Limb (tissue), 2 donors: ENCODE results near the gene CTDP1.

Source experiments
- DNase-seq, 2 donors: peaks; one replicate each; pipeline ENCODE4 v3.0.0-alpha.2; 2016; ENCODE audit errors: extremely low spot score in 2 of 2

The CTDP1 gene

GRCh38 chr18:79794846-79795245, 115.2 kb downstream of the CTDP1 start:
- DNase-seq, result no peak

DNA sequence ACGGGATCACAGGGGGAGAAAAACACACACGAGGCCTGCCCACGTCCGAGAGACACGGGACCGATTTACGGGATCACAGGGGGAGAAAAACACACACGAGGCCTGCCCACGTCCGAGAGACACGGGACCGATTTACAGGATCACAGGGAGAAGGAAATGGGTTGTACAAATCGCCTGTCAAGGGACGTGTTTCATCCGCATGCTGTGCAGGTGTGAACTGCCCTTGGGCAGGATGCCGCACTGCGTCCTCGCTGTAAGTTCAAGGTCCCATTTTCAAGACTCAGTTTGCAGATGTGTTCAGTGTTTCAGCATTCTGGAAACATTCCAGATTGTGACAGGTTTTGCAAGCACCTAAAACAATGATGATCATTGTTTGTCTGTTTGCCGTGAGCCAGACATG, 115.8 kb downstream of the CTDP1 start:
- no peak for DNase-seq

DNA sequence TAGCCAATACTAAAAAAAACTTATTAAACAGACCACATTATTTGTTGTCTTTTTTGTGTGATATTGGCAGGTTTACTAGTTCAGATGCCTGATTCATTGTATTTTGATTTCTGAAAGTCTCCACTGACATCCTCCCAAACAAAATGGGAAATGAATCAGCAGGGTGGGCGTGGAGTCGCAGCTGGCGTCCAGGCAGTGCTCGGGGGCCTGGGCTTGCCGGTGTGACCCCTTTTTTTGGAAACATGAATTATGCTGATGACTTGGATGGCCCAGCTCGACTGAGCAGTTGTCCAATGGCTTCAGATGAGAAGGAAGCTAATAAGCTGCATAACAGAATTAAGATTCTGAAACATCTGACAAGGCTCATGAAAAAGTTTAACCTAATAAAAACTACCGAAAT, 116.4 kb downstream of the CTDP1 start:
- no peak for DNase-seq

DNA sequence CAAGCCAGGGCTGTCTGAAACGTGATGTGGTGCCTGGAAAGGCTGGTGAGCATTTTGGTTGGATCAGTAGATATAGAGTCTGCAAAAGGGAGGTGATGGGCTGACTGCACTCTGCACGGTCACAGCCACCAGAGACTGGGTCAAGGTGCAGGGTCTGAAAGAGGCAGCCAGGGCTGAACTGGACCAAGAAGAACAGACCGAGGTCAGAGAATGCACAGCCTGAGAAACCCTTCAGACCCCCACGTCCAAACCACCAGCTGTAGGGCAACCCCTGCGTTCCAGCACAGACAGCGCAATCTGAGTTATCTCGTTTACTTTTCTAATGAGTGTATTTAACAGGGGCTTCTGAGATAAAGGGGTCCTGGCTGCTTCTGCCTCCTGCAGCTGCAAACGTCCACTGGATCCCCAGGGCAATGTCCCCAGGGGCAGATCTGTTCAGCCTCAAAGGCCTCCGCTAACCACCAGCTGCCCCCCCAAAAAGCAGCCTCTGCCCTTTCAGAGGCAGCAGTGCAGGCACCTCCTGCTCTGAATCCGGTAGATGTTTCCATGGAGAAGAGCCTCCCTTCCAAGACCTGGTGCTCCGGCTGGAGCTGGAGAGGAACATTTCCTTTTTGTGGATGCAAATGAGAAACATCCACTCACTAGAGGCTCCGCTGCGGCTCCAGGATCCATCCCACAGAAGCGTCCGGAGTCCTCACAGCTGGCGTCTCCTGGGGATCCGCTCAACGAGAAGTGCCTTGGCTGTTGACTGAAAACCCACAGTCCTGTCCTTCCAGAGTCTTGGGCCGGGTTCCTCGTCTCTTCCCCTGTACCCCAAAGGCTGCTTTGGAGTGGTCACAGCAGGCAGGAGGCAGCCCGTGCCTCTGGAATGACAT, 117.2 kb downstream of the CTDP1 start:
- peak in 1 of 2 donors; percentile 67 for DNase-seq

- peak; percentile 56 to 76 for DNase-seq
Measured at GRCh38 chr18:79797518-79798345, 118.1 kb downstream of the CTDP1 start, which contains the start of gene KCNG2. TSS of gene KCNG2 (plus strand) at chr18:79797938. CDS start at chr18:79863668, 65,730 bp downstream.

- no peak for DNase-seq
Measured at GRCh38 chr18:79798346-79798998, 118.9 kb downstream of the CTDP1 start.

- peak in 1 of 2 donors; percentile 35 for DNase-seq
Measured at GRCh38 chr18:79798999-79799370, 119.4 kb downstream of the CTDP1 start.

GRCh38 chr18:79799619-79800370, 120.2 kb downstream of the CTDP1 start:
- DNase-seq, result peak in 1 of 2 donors; percentile 27

- peak in 1 of 2 donors; percentile 27 for DNase-seq
Measured at GRCh38 chr18:79800371-79801180, 121.0 kb downstream of the CTDP1 start.

DNA sequence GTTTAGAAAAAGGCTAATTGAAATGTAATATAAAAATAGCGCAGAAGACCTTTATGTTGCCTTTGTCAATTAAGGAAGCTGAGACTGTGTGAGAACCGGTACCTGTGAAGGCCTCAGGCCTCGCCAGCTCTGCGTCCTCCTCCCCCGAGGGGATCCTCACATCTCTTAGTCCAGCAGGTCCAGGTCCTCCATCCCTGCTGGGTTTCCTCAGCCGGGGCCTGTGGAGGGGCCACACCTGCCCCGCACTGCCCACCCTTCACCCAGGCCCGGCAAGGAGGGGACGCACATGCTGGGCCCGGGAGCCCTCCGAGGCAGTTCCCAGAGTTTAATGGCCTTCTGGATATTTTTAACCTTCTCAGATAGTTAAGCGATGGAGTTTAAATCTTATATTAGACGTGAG, 121.6 kb downstream of the CTDP1 start:
- DNase-seq, result peak in 1 of 2 donors; percentile 19

DNA sequence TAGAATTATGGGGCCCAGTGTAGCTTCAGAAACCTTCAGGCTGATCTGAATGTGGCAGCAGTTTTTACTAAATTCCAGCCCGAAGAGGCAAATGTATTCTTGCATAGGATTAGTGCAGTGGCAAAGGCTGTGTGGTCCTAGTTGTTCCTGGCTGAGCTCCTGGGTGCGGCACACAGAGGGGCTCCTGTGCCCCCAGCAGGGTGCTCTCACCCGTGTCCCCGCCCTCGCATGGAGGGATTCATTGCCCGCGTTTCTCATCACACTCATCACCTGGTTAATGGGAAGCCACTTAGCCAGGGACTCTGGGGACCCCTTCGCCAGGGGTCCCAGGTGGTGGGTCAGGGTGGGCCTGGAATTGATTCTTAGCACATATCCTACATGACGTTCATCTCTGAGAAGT, 122.0 kb downstream of the CTDP1 start:
- peak in 1 of 2 donors; percentile 23 for DNase-seq

- DNase-seq, result peak in 1 of 2 donors; percentile 17
Measured at GRCh38 chr18:79802298-79802697, 122.7 kb downstream of the CTDP1 start.

DNA sequence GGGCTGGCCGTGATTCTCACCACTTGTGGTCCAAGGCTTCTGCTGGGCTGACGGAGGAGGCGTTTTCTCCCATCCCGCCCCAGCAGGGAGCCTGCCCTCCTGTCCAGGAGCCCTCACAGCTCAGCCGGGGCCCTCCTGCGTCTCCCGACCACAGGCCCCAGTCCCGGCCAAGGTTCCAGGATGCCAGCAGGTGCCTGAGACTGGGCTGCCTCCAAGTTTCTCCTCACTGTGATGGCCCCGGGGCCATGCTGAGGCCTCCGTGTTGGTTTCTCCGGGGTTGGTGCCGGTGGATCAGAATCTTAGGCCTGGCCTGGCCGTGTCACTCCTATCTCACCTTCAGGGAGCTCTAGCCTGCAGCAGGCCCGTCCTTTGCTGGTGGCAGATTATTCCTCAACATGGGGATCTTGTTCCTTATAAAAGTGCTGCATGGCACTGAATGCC, 124.0 kb downstream of the CTDP1 start:
- DNase-seq, result no peak
